ES-I3 (cell line): Measurements from ENCODE around the gene GRID1.

Experiments used
- H3K36me3 ChIP-seq: 2 replicates; pipeline ENCODE4 v1.6.1; 2013; ENCODE audit warnings: mild to moderate bottlenecking, low read length, control low read depth, moderate library complexity; ENCODE audit not compliant: insufficient read depth
- H3K4me1 ChIP-seq: 2 replicates; pipeline ENCODE4 v1.6.1; 2013; ENCODE audit warnings: mild to moderate bottlenecking, control low read depth, low read length; ENCODE audit not compliant: insufficient read depth
- H3K9ac ChIP-seq: 2 replicates; pipeline ENCODE4 v1.6.1; 2013; ENCODE audit warnings: low read depth, mild to moderate bottlenecking, low read length, moderate library complexity
- H3K9me3 ChIP-seq: 2 replicates; pipeline ENCODE4 v1.6.1; 2013; ENCODE audit warnings: mild to moderate bottlenecking, low read length, moderate library complexity; ENCODE audit not compliant: control insufficient read depth, insufficient read depth

GRID1 gene

GRCh38 chr10:85696893-85697292 is 669.7 kb downstream of the GRID1 start:
- Histone ChIP-seq H3K9me3 (no peaks in the 10 kb centered on the region), H3K9ac (no peak overlapping the region), H3K4me1 (no peaks in the 10 kb centered on the region), H3K36me3 (no peaks in the 10 kb centered on the region)

DNA sequence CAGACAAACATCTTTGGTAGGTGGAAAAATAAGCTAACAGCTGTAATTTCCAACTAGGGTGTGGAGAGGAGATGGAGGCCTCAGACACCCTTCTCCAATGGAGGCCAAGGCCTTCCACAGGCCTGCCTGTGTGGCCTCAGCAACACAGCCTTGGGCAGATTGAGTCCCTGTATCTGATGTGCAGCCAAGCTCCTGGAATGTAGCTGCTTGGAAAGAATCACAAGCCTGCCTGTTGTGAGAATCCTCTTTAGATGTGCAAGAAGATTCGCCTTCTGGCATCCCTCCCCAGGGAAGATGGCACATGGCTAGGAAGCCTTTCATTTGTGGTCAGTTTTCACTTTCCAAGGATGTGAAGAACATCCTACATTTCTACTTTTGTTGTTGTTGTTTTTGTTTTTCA is 684.0 kb downstream of the GRID1 start:
- H3K9me3 ChIP-seq = no peaks in the 10 kb centered on the region
- no peaks in the 10 kb centered on the region for H3K4me1 ChIP-seq
- H3K9ac ChIP-seq = no peak overlapping the region
- no peaks in the 10 kb centered on the region for H3K36me3 ChIP-seq

- Histone ChIP-seq H3K9me3 (no peaks in the 10 kb centered on the region), H3K4me1 (no peaks in the 10 kb centered on the region), H3K9ac (no peak overlapping the region), H3K36me3 (no peaks in the 10 kb centered on the region)
Measured at GRCh38 chr10:85679710-85680109, 686.9 kb downstream of the GRID1 start.

DNA sequence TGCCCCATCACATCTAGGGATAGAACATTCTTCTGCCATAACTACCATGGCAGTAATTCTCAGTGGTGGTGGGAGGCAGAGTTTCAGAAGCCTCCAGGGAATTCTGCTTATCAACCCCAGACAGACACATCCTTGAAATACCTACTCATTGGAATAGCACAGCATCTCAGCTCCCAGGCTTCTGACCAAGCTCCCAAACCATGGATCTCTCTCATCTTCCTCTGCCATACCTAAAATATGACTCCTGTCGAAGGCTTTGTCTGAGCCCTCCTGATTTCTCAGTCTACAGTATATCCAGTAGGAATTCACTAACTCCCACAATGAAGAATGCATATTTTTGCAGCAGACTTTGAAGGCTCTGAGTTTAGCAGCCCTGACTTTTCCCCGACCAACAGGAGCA is 687.5 kb downstream of the GRID1 start:
- Histone ChIP-seq H3K4me1 (no peaks in the 10 kb centered on the region), H3K9me3 (no peaks in the 10 kb centered on the region), H3K36me3 (no peaks in the 10 kb centered on the region), H3K9ac (no peak overlapping the region)

GRCh38 chr10:85674851-85675250 is 691.7 kb downstream of the GRID1 start:
- no peaks in the 10 kb centered on the region for H3K4me1 ChIP-seq
- H3K9ac ChIP-seq = no peak overlapping the region
- peaks cover 3% of the 10 kb centered on the region; the same call in 1 of the 2 replicates for H3K9me3 ChIP-seq
- H3K36me3 ChIP-seq = no peaks in the 10 kb centered on the region

DNA sequence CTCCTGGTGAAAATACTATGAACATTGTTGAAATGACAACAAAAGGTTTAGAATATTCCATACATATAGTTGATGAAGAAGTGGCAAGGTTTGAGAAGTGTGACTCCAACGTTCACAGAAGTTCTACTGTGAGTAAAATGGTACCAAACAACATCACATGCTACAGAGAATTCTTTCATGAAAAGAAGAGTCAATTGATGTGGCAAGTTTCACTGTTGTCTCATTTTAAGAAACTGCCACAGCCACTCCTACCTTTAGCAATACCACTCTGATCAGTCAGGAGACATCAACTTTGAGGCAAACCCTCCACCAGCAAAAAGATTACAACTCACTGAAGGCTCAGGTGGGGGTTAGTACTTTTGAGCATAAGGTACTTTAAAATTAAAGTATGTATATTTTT is 693.3 kb downstream of the GRID1 start:
- Histone ChIP-seq H3K9ac (no peak overlapping the region), H3K9me3 (peaks cover 3% of the 10 kb centered on the region; the same call in 1 of the 2 replicates), H3K4me1 (peaks cover 5% of the 10 kb centered on the region), H3K36me3 (no peaks in the 10 kb centered on the region)

- Histone ChIP-seq H3K4me1 (peaks cover 13% of the 10 kb centered on the region), H3K9me3 (peaks cover 3% of the 10 kb centered on the region; the same call in 1 of the 2 replicates), H3K9ac (no peak overlapping the region), H3K36me3 (no peaks in the 10 kb centered on the region)
Measured at GRCh38 chr10:85671530-85671929, 695.1 kb downstream of the GRID1 start.

DNA sequence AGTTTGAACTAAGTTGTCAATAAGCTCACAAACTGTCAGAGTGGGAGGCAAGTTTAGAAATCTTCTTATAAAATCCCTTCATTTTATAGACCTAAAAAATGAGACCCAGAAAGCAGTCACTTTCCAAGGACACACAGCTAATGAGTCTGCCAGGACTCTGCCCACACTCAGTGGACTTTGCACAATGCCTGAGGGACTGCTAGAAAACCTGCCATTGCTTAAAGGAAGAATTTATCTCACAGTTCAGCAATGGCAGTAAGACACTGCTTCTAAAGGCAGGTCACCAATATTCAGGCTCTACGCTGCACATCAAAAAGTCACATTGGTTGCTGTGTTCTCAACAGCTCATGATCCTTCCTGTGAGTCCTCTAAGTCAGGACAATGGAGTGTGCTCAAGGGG is 698.1 kb downstream of the GRID1 start:
- Histone ChIP-seq H3K9me3 (peaks cover 3% of the 10 kb centered on the region; the same call in 1 of the 2 replicates), H3K4me1 (peaks cover 13% of the 10 kb centered on the region), H3K9ac (no peak overlapping the region), H3K36me3 (no peaks in the 10 kb centered on the region)

GRCh38 chr10:85667638-85668233 is 698.9 kb downstream of the GRID1 start:
- Histone ChIP-seq H3K9ac (no peak overlapping the region), H3K9me3 (peaks cover 3% of the 10 kb centered on the region; the same call in 1 of the 2 replicates), H3K36me3 (no peaks in the 10 kb centered on the region), H3K4me1 (peaks cover 13% of the 10 kb centered on the region)

- H3K9ac ChIP-seq = no peak overlapping the region
- peaks cover 13% of the 10 kb centered on the region for H3K4me1 ChIP-seq
- H3K9me3 ChIP-seq = peaks cover 3% of the 10 kb centered on the region; the same call in 1 of the 2 replicates
- H3K36me3 ChIP-seq = no peaks in the 10 kb centered on the region
Measured at GRCh38 chr10:85666987-85667386, 699.6 kb downstream of the GRID1 start.

DNA sequence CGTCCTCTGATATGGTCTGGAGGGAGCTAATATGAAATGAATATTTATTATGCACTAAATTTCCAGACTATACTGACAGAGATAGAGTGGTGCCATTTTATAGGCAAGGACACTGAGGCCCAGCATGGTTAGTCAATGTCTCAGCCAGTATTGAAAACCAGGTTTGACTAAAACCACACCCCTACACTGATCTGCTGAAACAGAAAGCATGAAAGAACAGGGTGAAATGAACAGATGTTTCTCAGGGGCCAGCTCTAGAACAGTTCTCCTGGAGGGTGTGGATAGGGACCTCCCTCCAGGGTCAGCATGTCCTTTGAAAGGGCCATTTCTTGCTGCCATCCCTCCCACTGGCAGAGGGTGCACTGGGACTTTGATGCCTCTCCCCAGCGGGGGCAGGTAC is 700.5 kb downstream of the GRID1 start:
- H3K9ac ChIP-seq = no peak overlapping the region
- H3K4me1 ChIP-seq = peaks cover 13% of the 10 kb centered on the region
- H3K9me3 ChIP-seq = no peaks in the 10 kb centered on the region
- no peaks in the 10 kb centered on the region for H3K36me3 ChIP-seq

DNA sequence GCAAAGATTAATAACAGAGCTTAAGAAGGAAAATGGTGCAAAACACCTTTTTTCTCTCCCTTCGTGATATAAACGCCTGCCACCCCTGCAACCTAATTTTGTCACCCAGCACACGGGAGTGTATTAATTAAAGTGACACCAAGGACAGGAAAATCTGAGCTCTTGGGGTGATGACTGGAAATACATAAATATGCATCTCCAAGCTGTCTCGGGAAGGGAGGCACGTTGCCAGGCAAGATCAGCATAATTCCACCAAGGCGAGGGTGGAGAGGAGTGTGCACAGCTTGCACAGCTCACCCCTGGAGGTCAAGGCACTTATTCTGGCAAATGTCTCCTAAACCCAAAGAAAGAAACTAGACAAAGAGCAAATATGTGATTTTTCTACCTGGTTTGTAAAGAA is 700.9 kb downstream of the GRID1 start:
- Histone ChIP-seq H3K9ac (no peak overlapping the region), H3K36me3 (no peaks in the 10 kb centered on the region), H3K9me3 (no peaks in the 10 kb centered on the region), H3K4me1 (peaks cover 13% of the 10 kb centered on the region)

GRCh38 chr10:85665078-85665477 is 701.5 kb downstream of the GRID1 start:
- no peaks in the 10 kb centered on the region for H3K9me3 ChIP-seq
- H3K4me1 ChIP-seq = peaks cover 13% of the 10 kb centered on the region
- no peaks in the 10 kb centered on the region for H3K36me3 ChIP-seq
- no peak overlapping the region for H3K9ac ChIP-seq

- no peaks in the 10 kb centered on the region for H3K4me1 ChIP-seq
- H3K9ac ChIP-seq = no peak overlapping the region
- H3K36me3 ChIP-seq = no peaks in the 10 kb centered on the region
- no peaks in the 10 kb centered on the region; the same call in 1 of the 2 replicates for H3K9me3 ChIP-seq
Measured at GRCh38 chr10:85661123-85661522, 705.5 kb downstream of the GRID1 start.

GRCh38 chr10:85659331-85659730 is 707.3 kb downstream of the GRID1 start:
- Histone ChIP-seq H3K9ac (no peak overlapping the region), H3K9me3 (no peaks in the 10 kb centered on the region; the same call in 1 of the 2 replicates), H3K36me3 (no peaks in the 10 kb centered on the region), H3K4me1 (no peaks in the 10 kb centered on the region)
